ENCODE results near the gene WFS1. TPM values are rescaled to one million over a fixed set of nuclear protein-coding genes. Genes with fewer than 3 reads are reported as not detected.

The WFS1 gene
- total and polyA plus RNA-seq, 2 of the 4 experiments (the other 2 are of a cell fraction): 9.7 to 42.4 TPM

DNA sequence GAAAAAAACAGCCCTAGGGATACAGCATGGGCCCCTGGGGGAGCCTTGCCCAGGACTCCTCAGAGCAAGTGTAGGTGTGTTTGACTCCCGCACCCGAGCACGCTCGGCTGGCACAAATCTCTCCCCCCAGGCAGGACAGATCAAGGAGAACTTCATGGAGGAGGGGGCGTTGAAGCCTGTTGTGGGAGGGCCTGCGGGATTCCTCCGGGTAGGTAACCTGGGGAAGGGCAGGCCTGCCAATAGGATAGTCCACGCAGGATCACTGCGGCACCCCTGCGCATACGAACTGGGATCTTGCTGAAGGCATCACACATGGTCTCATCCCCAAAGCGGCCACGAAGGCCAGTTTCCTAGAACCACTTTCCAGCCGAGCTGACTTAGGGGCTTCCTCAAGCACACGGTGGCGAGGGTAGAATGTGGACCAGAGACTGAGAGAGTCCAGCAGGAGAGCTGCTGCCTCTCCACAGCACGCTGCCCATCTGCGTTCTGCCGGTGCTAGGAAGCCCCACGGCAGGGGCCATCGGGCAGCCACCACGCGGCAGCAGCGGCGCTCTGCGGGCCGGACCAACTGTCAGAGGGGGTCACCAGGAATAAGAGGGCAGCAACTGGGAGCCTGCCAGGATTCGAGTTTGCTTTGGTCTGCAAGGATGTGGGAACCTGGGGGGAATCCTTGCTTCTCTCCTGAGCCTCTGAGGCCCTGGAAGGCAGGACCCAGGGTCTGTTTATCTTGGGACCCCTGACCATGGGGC is 56.8 kb downstream of the WFS1 start:
- POLR2A ChIA-PET (ENCODE audit: unreplicated experiment): no interaction called here
- H3K56ac ChIP-seq (ENCODE audit: extremely low read depth, insufficient read depth, low read length): no peak overlapping the region

More for the DNA sequence above, 56.8 kb downstream of the WFS1 start:
- Histone ChIP-seq H3K4me3 (ENCODE audit: insufficient read depth, low read depth, low read length) (no peak overlapping the region), H3K4ac (ENCODE audit: low read depth, low read length) (no peak overlapping the region), H4K8ac (ENCODE audit: low read depth in 2 of 2, low read length in 2 of 2) (no peak overlapping the region), H3K4me2 (ENCODE audit: low read depth, low read length) (no peak overlapping the region), H2BK120ac (ENCODE audit: low read depth, low read length) (no peak overlapping the region), H3K9me3 (ENCODE audit: control insufficient read depth, insufficient read depth, low read length) (no peaks in the 10 kb centered on the region; the same call in 1 of the 2 replicates), H3K27me3 (ENCODE audit: control insufficient read depth, insufficient read depth, low read length) (peaks cover 32% of the 10 kb centered on the region), H3K23ac (ENCODE audit: low read depth, low read length) (no peak overlapping the region), H3K14ac (replicated peaks; ENCODE audit: low read depth, low read length) (no peak overlapping the region), H2BK5ac (ENCODE audit: low read depth, low read length, poor library complexity, severe bottlenecking) (no peak overlapping the region), H2AK5ac (ENCODE audit: low read depth, low read length) (no peak overlapping the region), H4K20me1 (ENCODE audit: insufficient read depth, low read length) (no peaks in the 10 kb centered on the region), H3K4me1 (ENCODE audit: control insufficient read depth, insufficient read depth, low read length) (no peaks in the 10 kb centered on the region), H3K18ac (ENCODE audit: low read depth, low read length) (no peak overlapping the region), H3K27ac (ENCODE audit: insufficient read depth, low read length) (no peak overlapping the region), H2BK15ac (ENCODE audit: low read depth, low read length) (no peak overlapping the region), H4K91ac (ENCODE audit: insufficient read depth, low read depth, low read length) (no peak overlapping the region), H3K36me3 (ENCODE audit: control insufficient read depth, insufficient read depth, low read length) (no peaks in the 10 kb centered on the region), H3K9me1 (ENCODE audit: insufficient read depth, low read length) (no peaks in the 10 kb centered on the region), H3K79me1 (ENCODE audit: low read depth in 1 of 2, low read length in 2 of 2) (no peaks in the 10 kb centered on the region), H4K5ac (ENCODE audit: low read depth, low read length) (no peak overlapping the region), H2AK9ac (replicated peaks; ENCODE audit: low read depth, low read length, poor library complexity) (no peak overlapping the region), H2AFZ (replicated peaks; ENCODE audit: low read length, poor library complexity) (no peak overlapping the region), H3K9ac (ENCODE audit: low read depth, low read length) (no peak overlapping the region), H2BK20ac (ENCODE audit: low read depth, low read length) (no peak overlapping the region)
- no peak for DNase-seq
- WGBS, 2 experiments (ENCODE audit: extremely low coverage in 2 of 2, insufficient read length in 1 of 2): 82% methylated on average over 13 of the region's 28 CpGs; no CpG with 5 or more reads in 1 of the 2 experiments
- dilution Hi-C loops (cut with HindIII; ENCODE audit: low sequenced_read_pairs, unreplicated experiment): no loop called here
- in situ Hi-C loops (cut with MboI; ENCODE audit: low sequenced_read_pairs): loop anchor here (5.0 to 10.0 kb wide), 2 partner anchors 74 to 332 kb away; no protein-coding TSS in a partner anchor
- TF ChIP-seq USF2 (IDR thresholded peaks at IDR 0.05; ENCODE audit: low read depth, low read length) (no peak), CEBPB (IDR thresholded peaks at IDR 0.05; ENCODE audit: low read depth, low read length) (no peak), CHD1 (IDR thresholded peaks at IDR 0.05; ENCODE audit: low read depth, low read length) (no peak), FOS (IDR thresholded peaks at IDR 0.05; ENCODE audit: low read depth, low read length) (no peak), RFX5 (IDR thresholded peaks at IDR 0.05; ENCODE audit: low read depth, low read length) (no peak), MAZ (IDR thresholded peaks at IDR 0.05; ENCODE audit: borderline replicate concordance, low read depth, low read length) (no peak), ELK1 (IDR thresholded peaks at IDR 0.05; ENCODE audit: borderline replicate concordance, low read depth, low read length) (no peak), RAD21 (IDR thresholded peaks at IDR 0.05; ENCODE audit: low read length) (no peak), MXI1 (IDR thresholded peaks at IDR 0.05; ENCODE audit: borderline replicate concordance, low read depth, low read length) (no peak), BHLHE40 (IDR thresholded peaks at IDR 0.05; ENCODE audit: low read depth, low read length) (no peak), NFE2L2 (IDR thresholded peaks at IDR 0.05; ENCODE audit: low read depth, low read length) (no peak), MAFK (IDR thresholded peaks at IDR 0.05; ENCODE audit: low read depth, low read length) (no peak), RCOR1 (IDR thresholded peaks at IDR 0.05; ENCODE audit: insufficient replicate concordance, low read length) (no peak)
- TF ChIP-seq, protein P1, sequence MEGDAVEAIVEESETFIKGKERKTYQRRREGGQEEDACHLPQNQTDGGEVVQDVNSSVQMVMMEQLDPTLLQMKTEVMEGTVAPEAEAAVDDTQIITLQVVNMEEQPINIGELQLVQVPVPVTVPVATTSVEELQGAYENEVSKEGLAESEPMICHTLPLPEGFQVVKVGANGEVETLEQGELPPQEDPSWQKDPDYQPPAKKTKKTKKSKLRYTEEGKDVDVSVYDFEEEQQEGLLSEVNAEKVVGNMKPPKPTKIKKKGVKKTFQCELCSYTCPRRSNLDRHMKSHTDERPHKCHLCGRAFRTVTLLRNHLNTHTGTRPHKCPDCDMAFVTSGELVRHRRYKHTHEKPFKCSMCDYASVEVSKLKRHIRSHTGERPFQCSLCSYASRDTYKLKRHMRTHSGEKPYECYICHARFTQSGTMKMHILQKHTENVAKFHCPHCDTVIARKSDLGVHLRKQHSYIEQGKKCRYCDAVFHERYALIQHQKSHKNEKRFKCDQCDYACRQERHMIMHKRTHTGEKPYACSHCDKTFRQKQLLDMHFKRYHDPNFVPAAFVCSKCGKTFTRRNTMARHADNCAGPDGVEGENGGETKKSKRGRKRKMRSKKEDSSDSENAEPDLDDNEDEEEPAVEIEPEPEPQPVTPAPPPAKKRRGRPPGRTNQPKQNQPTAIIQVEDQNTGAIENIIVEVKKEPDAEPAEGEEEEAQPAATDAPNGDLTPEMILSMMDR (conservative IDR thresholded peaks at IDR 0.05; ENCODE audit: low read depth, low read length): no peak
- no TSS peak for BruUV-seq (replicated peaks)
- CTCF ChIA-PET: interaction anchor here (0.6 to 4.4 kb wide), 7 partner anchors 12 to 80 kb away, joined by 3 to 40 read pairs (median 4); partner anchors contain the start of gene WFS1
- ATAC-seq (ENCODE audit: low read depth): no peak
- intact Hi-C loops (cut with micrococcal nuclease): loop anchor here (1.0 kb wide), 3 partner anchors 62 to 328 kb away; no protein-coding TSS in a partner anchor

Measured in IMR-90 (cell line).